NCI-H2227 treated with DMSO at 0.1 percent for 48 hours (cell line): ENCODE measurements around the gene EMP3.

Experiments used
- DNase-seq: peaks from one replicate; lab custom pipeline; 2025; lab: John Stamatoyannopoulos, UW

The EMP3 gene

GRCh38 chr19:48379058-48379457 is 53.7 kb downstream of the EMP3 start:
- DNase-seq, result no peak
